AG04449 (cell line): Measurements from ENCODE around the gene BNIP1.
A peak's percentile ranks its signal among the peaks of the same experiment; 100 is the strongest.

ENCODE experiments used
- CTCF ChIA-PET: fragments of 350-600 bp; formaldehyde crosslinking; extraction: SDS; loops from one replicate; lab custom pipeline; 2021; ENCODE audit warnings: antibody characterized with exemption; lab: Yijun Ruan, JAX
- POLR2A ChIA-PET: fragments of 400-600, 350-600 bp; formaldehyde crosslinking; extraction: SDS; loops from one replicate; lab custom pipeline; 2020; ENCODE audit warnings: antibody characterized with exemption, inconsistent platforms; lab: Yijun Ruan, JAX
- DNase-seq: peaks from one replicate; pipeline ENCODE4 v3.0.0-alpha.2; 2010; ENCODE audit warnings: low read depth, low spot score
- H3K4me3 ChIP-seq: 2 replicates; pipeline ENCODE4 v1.5.1; 2011; ENCODE audit warnings: low read depth, mild to moderate bottlenecking, control low read depth, low read length
- TF ChIP-seq, protein P1 (sequence below): IDR thresholded peaks from one replicate; pipeline ENCODE4 v1.5.1; 2011; ENCODE audit warnings: mild to moderate bottlenecking, moderate library complexity, low read length, control low read depth, inconsistent platforms; ENCODE audit not compliant: insufficient read depth; ENCODE audit errors: missing control alignments

BNIP1 gene

DNA sequence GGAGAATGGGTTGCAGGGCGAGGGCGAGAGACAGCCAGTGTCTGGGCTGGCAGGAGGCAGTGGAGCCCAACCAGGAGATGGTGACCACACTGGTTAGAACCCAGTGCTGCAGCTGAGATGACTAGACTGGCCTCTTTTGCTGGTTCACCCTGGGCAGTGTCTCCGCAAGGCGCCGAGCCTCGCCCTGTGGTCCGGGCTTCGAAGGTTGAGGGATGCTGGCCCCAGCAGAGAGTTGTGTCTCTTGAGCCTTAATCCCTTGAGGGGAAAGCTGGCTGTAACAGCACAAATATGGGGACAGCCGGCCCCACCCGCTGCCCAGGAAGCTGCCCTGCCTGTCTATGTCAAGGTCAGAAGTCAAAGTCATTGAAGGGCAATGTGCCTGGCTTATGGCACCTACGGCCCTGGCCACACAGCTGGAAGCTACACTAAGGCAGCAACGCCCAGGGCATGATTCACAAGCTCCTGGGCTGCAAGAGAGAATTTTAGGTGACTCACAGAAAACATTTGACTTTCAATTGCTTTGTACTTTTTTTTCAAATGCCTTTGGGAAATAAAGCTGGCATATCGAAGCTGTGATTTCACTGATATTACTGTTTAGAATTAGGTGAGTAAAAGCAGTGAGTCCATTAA lies 57.4 kb downstream of the BNIP1 start:
- ChIA-PET POLR2A (interaction anchor here (0.6 kb wide), 1 partner anchor 33 kb away, joined by 3 read pairs; the partner anchor contains the start of gene NKX2-5), CTCF (interaction anchor here (0.8 to 2.0 kb wide), 8 partner anchors 9 to 495 kb away, joined by 3 to 5 read pairs (median 4); no protein-coding TSS in a partner anchor)
- TF ChIP-seq, protein P1, sequence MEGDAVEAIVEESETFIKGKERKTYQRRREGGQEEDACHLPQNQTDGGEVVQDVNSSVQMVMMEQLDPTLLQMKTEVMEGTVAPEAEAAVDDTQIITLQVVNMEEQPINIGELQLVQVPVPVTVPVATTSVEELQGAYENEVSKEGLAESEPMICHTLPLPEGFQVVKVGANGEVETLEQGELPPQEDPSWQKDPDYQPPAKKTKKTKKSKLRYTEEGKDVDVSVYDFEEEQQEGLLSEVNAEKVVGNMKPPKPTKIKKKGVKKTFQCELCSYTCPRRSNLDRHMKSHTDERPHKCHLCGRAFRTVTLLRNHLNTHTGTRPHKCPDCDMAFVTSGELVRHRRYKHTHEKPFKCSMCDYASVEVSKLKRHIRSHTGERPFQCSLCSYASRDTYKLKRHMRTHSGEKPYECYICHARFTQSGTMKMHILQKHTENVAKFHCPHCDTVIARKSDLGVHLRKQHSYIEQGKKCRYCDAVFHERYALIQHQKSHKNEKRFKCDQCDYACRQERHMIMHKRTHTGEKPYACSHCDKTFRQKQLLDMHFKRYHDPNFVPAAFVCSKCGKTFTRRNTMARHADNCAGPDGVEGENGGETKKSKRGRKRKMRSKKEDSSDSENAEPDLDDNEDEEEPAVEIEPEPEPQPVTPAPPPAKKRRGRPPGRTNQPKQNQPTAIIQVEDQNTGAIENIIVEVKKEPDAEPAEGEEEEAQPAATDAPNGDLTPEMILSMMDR = no peak
- DNase-seq = peak; percentile 21
- no peak overlapping the region for H3K4me3 ChIP-seq

DNA sequence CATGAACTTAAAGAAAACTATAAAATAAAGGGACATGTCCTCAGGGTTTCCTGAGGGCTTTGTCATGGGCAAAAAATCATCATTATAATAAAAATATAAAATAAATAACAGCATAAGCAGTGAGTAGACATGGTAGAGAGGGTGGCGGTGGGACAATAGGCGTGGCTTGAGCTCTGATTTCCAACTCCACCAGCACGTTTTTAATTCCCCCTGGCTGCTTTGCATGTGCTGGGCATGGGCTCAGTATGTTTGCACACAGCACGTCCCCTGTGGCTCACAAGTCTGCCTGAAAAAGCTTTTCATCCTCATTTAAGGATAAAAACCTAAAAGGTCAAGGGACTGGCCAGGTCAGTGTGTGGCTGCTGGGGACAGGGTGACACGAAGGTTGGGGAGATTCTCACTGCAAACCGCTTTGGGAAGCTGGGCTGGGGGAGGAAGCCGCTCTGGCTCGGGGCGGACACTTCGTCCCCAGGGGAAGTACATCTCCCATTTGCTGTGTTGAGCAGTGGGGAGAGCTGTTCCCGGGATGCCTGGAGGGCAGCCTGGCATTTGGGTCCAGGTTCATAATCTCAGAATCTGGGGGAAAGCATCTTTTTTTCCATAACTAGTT lies 58.0 kb downstream of the BNIP1 start:
- CTCF ChIA-PET = interaction anchor here (0.8 to 2.0 kb wide), 8 partner anchors 10 to 495 kb away, joined by 3 to 5 read pairs (median 4); no protein-coding TSS in a partner anchor
- POLR2A ChIA-PET = no interaction called here
- DNase-seq = no peak
- TF ChIP-seq, protein P1 = no peak
- H3K4me3 ChIP-seq = no peak overlapping the region

DNA sequence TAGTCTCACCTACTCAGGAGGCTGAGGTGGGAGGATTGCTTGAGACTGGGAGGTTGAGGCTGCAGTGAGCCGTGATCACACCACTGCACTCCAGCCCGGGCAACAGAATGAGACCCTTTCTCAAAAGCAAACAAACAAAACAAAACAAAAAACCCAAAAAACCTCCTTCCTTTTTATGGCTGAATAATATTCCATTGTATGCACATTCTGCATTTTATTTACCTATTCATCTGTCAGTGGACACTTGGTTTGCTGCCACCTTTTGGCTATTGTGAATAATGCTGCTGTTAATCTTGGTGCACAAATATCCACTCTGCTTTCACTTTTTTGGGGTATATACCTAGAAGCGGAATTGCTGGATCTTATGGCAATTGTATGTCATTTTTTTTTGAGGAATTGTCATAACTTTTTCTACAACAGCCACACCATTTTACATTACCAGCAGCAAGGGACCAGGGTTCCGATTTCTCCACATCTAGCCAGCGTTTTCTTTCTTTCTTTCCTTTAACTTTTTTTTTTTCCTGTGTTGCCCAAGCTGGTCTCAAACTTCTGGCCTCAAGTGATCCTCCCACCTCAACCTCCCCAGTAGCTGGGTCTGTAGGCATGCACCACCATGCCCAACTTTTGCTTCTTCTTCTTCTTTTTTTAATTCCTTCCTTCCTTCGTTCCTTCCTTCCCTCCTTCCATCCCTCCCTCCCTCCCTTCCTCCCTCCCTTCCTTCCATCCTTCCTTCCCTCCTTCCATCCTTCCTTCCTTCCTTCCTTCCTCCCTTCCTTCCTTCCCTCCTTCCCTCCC lies 60.1 kb downstream of the BNIP1 start:
- no peak overlapping the region for H3K4me3 ChIP-seq
- ChIA-PET CTCF (interaction anchor here (0.8 to 1.2 kb wide), 7 partner anchors 11 to 506 kb away, joined by 3 to 6 read pairs (median 3); no protein-coding TSS in a partner anchor), POLR2A (no interaction called here)
- TF ChIP-seq, protein P1 = peak; percentile 39
- no peak for DNase-seq

DNA sequence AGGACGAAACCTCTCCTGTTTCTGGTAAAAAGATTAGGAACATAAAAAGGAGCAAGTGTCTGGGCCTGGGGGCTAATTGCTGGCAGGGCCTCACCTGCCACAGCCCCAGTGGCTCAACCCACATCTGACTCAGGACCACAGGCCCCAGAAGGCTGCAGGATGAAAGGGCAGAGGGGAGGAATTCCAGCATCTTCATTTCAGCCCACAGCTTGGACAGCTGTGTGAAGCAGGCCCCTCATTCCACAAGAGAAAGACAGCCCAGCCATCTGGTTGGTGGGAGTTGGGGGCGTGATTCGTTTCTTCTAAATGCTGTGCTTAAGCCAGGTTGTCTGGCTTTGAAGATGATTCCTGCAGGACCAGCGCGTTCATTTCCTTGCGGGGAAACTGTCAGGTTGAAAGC lies 61.6 kb downstream of the BNIP1 start:
- DNase-seq = no peak
- TF ChIP-seq, protein P1 = no peak
- H3K4me3 ChIP-seq = no peak overlapping the region
- ChIA-PET POLR2A (no interaction called here), CTCF (interaction anchor here (0.8 to 1.0 kb wide), 2 partner anchors 222 to 228 kb away, joined by 3 read pairs; partner anchors contain the start of gene ATP6V0E1)

DNA sequence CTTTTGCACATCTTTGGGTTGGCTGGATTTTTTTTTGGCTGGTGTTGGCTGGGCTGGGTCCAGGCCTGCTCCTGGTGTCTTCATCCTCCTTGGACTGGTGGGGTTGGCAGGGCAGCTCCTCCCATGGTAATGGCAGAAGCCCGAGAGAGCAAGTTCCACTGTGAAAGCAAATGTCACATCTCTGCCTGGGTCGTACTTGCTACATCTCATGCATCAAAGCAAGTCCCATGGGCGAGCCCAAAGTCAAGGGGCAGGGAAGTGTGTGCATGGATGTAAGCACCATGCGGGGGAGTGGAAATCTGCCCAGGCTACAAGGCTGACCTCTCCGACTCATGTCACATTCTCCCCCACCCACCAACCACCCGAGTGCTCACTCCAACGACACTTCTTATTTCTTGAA lies 64.0 kb downstream of the BNIP1 start:
- TF ChIP-seq, protein P1 = no peak
- ChIA-PET POLR2A (no interaction called here), CTCF (interaction anchor here (0.7 to 1.3 kb wide), 3 partner anchors 7 to 229 kb away, joined by 3 read pairs; no protein-coding TSS in a partner anchor)
- no peak overlapping the region for H3K4me3 ChIP-seq
- DNase-seq = no peak
